Measurements from ENCODE around the gene TRUB2.

DNA sequence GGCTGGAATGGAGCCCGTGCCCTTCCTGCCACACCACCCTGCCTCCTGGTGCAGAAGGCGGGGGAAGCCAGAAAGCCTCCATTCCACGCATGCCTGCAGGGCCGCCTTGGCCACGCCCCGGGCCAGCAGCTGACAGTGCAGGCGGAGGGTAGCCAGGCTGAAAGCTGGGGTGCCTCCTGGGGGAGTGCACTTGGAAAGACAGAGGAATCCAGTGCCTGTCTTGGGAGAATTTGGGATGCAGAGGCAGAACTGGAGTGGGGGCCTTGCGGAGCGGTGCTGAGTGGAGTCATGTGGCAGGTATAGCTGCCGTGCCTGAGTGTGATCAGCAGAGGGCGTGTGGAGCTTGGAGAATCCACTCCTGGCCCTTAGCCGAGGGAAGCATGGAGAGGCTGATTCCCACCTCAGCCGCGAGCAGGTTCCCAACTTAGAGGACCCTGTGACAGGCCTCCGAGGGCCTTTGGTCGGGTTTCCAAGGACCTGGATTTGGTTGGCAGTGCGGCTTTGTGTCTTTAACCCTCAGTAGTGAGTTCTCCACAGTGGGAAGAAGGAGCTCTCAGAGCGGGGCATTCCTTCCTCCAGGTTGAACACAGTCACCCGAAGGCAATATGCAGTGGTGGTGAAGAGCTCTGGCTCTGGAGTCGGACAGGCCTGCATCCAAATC lies 39.9 kb upstream of the TRUB2 start:
- TF ChIP-seq, protein P1, sequence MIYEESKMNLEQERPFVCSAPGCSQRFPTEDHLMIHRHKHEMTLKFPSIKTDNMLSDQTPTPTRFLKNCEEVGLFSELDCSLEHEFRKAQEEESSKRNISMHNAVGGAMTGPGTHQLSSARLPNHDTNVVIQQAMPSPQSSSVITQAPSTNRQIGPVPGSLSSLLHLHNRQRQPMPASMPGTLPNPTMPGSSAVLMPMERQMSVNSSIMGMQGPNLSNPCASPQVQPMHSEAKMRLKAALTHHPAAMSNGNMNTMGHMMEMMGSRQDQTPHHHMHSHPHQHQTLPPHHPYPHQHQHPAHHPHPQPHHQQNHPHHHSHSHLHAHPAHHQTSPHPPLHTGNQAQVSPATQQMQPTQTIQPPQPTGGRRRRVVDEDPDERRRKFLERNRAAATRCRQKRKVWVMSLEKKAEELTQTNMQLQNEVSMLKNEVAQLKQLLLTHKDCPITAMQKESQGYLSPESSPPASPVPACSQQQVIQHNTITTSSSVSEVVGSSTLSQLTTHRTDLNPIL (CRISPR knock-in tag; IDR thresholded peaks at IDR 0.05; ENCODE audit: low read depth), result no peak
- TF ChIP-seq ZNF70 (CRISPR knock-in tag; IDR thresholded peaks at IDR 0.05) (no peak), ARNTL (CRISPR knock-in tag; IDR thresholded peaks at IDR 0.05; ENCODE audit: borderline replicate concordance, low read depth) (no peak), TCF4 (CRISPR knock-in tag; IDR thresholded peaks at IDR 0.05; ENCODE audit: borderline replicate concordance) (no peak)

All from SK-N-SH treated with all-trans-retinoic acid at 6 μM for 48 hours (cell line).